GM23338 (cell line): Measurements from ENCODE around the gene TXNDC16. TPM values are rescaled to one million over a fixed set of nuclear protein-coding genes. Genes with fewer than 3 reads are reported as not detected.
"Not testable (repeated sequence)": the region's sequence is repeated elsewhere in the genome, so short reads cannot be mapped to it uniquely, and the experiment has no call there.

Experiments
- ATAC-seq: fragments of 200-7000 bp; cut with Tn5 transposase; 3 replicates; pipeline ENCODE4 v1.9.1; 2020
- DNase-seq: peaks from one replicate; pipeline ENCODE4 v3.0.0-alpha.2; 2015; ENCODE audit warnings: low spot score
- H2AFZ ChIP-seq: fragments of 200-600 bp; sonication (generic); 2 replicates; pipeline ENCODE4 v1.8.0; 2016; ENCODE audit warnings: antibody characterized with exemption, mild to moderate bottlenecking, moderate library complexity
- H3F3A ChIP-seq: fragments of 200-600 bp; sonication (generic); replicated peaks from 2 replicates; pipeline ENCODE4 v1.8.0; 2017; ENCODE audit warnings: antibody characterized with exemption, mixed run types, low read depth
- H3K27ac ChIP-seq: fragments of 200-600 bp; sonication (generic); 2 replicates; pipeline ENCODE4 v1.6.1; 2016; ENCODE audit warnings: low read depth
- H3K27me3 ChIP-seq: fragments of 200-600 bp; sonication (generic); 2 replicates; pipeline ENCODE4 v1.8.0; 2016; ENCODE audit warnings: mild to moderate bottlenecking, mixed run types, moderate library complexity; ENCODE audit not compliant: insufficient read depth
- H3K36me3 ChIP-seq: fragments of 200-600 bp; sonication (generic); 2 replicates; pipeline ENCODE4 v1.8.0; 2016; ENCODE audit warnings: mild to moderate bottlenecking; ENCODE audit not compliant: insufficient read depth
- H3K4me1 ChIP-seq: fragments of 200-600 bp; sonication (generic); 2 replicates; pipeline ENCODE4 v1.8.0; 2016; ENCODE audit warnings: mild to moderate bottlenecking, moderate library complexity; ENCODE audit not compliant: insufficient read depth
- H3K4me2 ChIP-seq: fragments of 200-600 bp; sonication (generic); 2 replicates; pipeline ENCODE4 v1.7.1; 2017; ENCODE audit warnings: mixed run types
- H3K4me3 ChIP-seq: fragments of 200-600 bp; sonication (generic); 2 replicates; pipeline ENCODE4 v1.6.1; 2016; ENCODE audit warnings: mixed run types
- H3K79me2 ChIP-seq: fragments of 200-600 bp; sonication (generic); replicated peaks from 2 replicates; pipeline ENCODE4 v1.8.0; 2017; ENCODE audit warnings: mild to moderate bottlenecking; ENCODE audit not compliant: insufficient read depth
- H3K9me2 ChIP-seq: fragments of 200-600 bp; sonication (generic); 2 replicates; pipeline ENCODE4 v1.8.0; 2017; ENCODE audit not compliant: insufficient read depth
- H4K20me1 ChIP-seq: fragments of 200-600 bp; sonication (generic); replicated peaks from 2 replicates; pipeline ENCODE4 v1.8.0; 2017; ENCODE audit warnings: mild to moderate bottlenecking; ENCODE audit not compliant: insufficient read depth
- H3K27ac Mint-ChIP-seq: 2 replicates; pipeline ENCODE4 v1.8.0; 2020; ENCODE audit warnings: inconsistent platforms, mild to moderate bottlenecking, moderate library complexity, mixed read lengths
- H3K27me3 Mint-ChIP-seq: 3 replicates; pipeline ENCODE4 v1.8.0; 2022; ENCODE audit warnings: low read depth, mild to moderate bottlenecking, moderate library complexity, mixed read lengths, inconsistent platforms; ENCODE audit not compliant: insufficient read depth, poor library complexity
- H3K36me3 Mint-ChIP-seq: 3 replicates; pipeline ENCODE4 v1.8.0; 2021; ENCODE audit warnings: low read depth, mild to moderate bottlenecking, inconsistent platforms, moderate library complexity, mixed read lengths
- H3K4me1 Mint-ChIP-seq: 3 replicates; pipeline ENCODE4 v1.8.0; 2020; ENCODE audit warnings: mild to moderate bottlenecking, inconsistent platforms, mixed read lengths
- H3K4me3 Mint-ChIP-seq: 3 replicates; pipeline ENCODE4 v1.8.0; 2021; ENCODE audit warnings: moderate library complexity, mild to moderate bottlenecking, inconsistent platforms, mixed read lengths
- H3K9me3 Mint-ChIP-seq: 3 replicates; pipeline ENCODE4 v1.8.0; 2020; ENCODE audit warnings: moderate library complexity, mild to moderate bottlenecking, inconsistent platforms, mixed read lengths
- CTCF ChIP-seq, 2 experiments: fragments of 200-600 bp in 1 of 2; sonication (generic) in 1 of 2; conservative IDR thresholded peaks; 2 replicates each; pipeline versions ENCODE4 v1.5.1 to v1.6.1; 2016 to 2017; ENCODE audit warnings: antibody characterized with exemption in 2 of 2, low read depth in 2 of 2, mild to moderate bottlenecking in 2 of 2, moderate library complexity in 1 of 2
- ETS1 ChIP-seq: IDR thresholded peaks from 2 replicates; pipeline ENCODE4 v1.6.1; 2016; ENCODE audit warnings: antibody characterized with exemption
- EZH2phosphoT487 ChIP-seq: fragments of 200-600 bp; sonication (generic); IDR thresholded peaks from one replicate; pipeline ENCODE4 v1.8.1; 2018; ENCODE audit warnings: antibody characterized with exemption; ENCODE audit not compliant: unreplicated experiment
- POLR2AphosphoS5 ChIP-seq: IDR thresholded peaks from 2 replicates; pipeline ENCODE4 v1.6.1; 2016; ENCODE audit warnings: antibody characterized with exemption, low read depth
- REST ChIP-seq: IDR thresholded peaks from one replicate; pipeline ENCODE4 v1.6.1; 2018; ENCODE audit warnings: antibody characterized with exemption; ENCODE audit not compliant: unreplicated experiment
- polyA plus RNA-seq: library from polyadenylated mRNA; unstranded; fragments of >200 nt; fragmentation: Nextera tagmentation; extraction: Ambion mirVana; gene quantifications from 2 replicates; pipeline ENCODE4 v1.2.1, GENCODE V29; 2016
- total RNA-seq: library from RNA; depleted of rRNA; stranded (reverse); fragments of >200 nt; shearing (Covaris generic); gene quantifications from 2 replicates; pipeline ENCODE4 v1.2.3, GENCODE V29; 2014

Gene TXNDC16
- total and polyA plus RNA-seq, 2 experiments from 2014 or later, result 13.6 to 14.0 TPM

- not testable (repeated sequence) for H3K27ac Mint-ChIP-seq, H3K4me3 ChIP-seq, H3K27me3 ChIP-seq, H3K4me3 Mint-ChIP-seq, H4K20me1 ChIP-seq, H3K9me2 ChIP-seq, H3K4me1 Mint-ChIP-seq, H3K36me3 ChIP-seq, H3K4me1 ChIP-seq, H3F3A ChIP-seq, H3K27me3 Mint-ChIP-seq, H3K27ac ChIP-seq, H3K79me2 ChIP-seq
- ATAC-seq, result 0 out of 3 replicates have a peak, but pooled peaks have one; percentile 28
- H3K36me3 Mint-ChIP-seq, result peaks cover 36% of the 10 kb centered on the region
- peak overlapping the region; percentile 66; the same call in 1 of the 2 replicates for H2AFZ ChIP-seq
- H3K9me3 Mint-ChIP-seq, result peaks cover 52% of the 10 kb centered on the region
- 0 out of 2 replicates have a peak overlapping the region, but pooled peaks have one; percentile 32 for H3K4me2 ChIP-seq
- DNase-seq, result peak; percentile 63
Measured at GRCh38 chr14:52568454-52568853, 16.1 kb upstream of the TXNDC16 start.

- no peak overlapping the region for H3K4me3 Mint-ChIP-seq
- H3K4me3 ChIP-seq, result no peak overlapping the region
- peaks cover 4% of the 10 kb centered on the region for H3K36me3 Mint-ChIP-seq
- peaks cover 7% of the 10 kb centered on the region for H3K9me3 Mint-ChIP-seq
- H3K9me2 ChIP-seq, result no peaks in the 10 kb centered on the region
- no peak overlapping the region for H2AFZ ChIP-seq
- H4K20me1 ChIP-seq, result no peaks in the 10 kb centered on the region
- no peak overlapping the region for H3K27ac ChIP-seq
- H3K27me3 ChIP-seq, result no peaks in the 10 kb centered on the region
- H3K27ac Mint-ChIP-seq, result no peak overlapping the region
- H3K4me2 ChIP-seq, result no peak overlapping the region
- DNase-seq, result no peak
- H3K4me1 ChIP-seq, result no peaks in the 10 kb centered on the region
- H3K79me2 ChIP-seq, result no peaks in the 10 kb centered on the region
- H3F3A ChIP-seq, result no peaks in the 10 kb centered on the region
- TF ChIP-seq REST, result no peak
- no peak for TF ChIP-seq CTCF (conservative IDR thresholded peaks at IDR 0.05; ENCODE audit: low read depth in 2 of 2)
- TF ChIP-seq EZH2phosphoT487, result no peak
- TF ChIP-seq ETS1, result no peak
- no peak for TF ChIP-seq POLR2AphosphoS5
- ATAC-seq, result no peak
- no peaks in the 10 kb centered on the region for H3K36me3 ChIP-seq
- peaks cover 5% of the 10 kb centered on the region for H3K27me3 Mint-ChIP-seq
- no peaks in the 10 kb centered on the region for H3K4me1 Mint-ChIP-seq
Measured at GRCh38 chr14:52563120-52563519, 10.8 kb upstream of the TXNDC16 start.
